ENCODE measurements around the gene CDC27.

- TF ChIP-seq POLR2A (IDR thresholded peaks at IDR 0.05) (no peak), CTCF (IDR thresholded peaks at IDR 0.05) (no peak)
Measured at GRCh38 chr17:47162013-47162622, 27.0 kb downstream of the CDC27 start.

Data from lower leg skin (tissue), 3 donors.